ACHN (cell line): Measurements from ENCODE around the gene SSBP2.
"Not testable (repeated sequence)": the region's sequence is repeated elsewhere in the genome, so short reads cannot be mapped to it uniquely, and the experiment has no call there.

Experiments
- DNase-seq: peaks from one replicate; pipeline ENCODE4 v3.0.0-alpha.2; 2015
- in situ Hi-C: cut with HindIII; loops from 2 replicates; pipeline ENCODE4 v1.10.0; 2017; ENCODE audit warnings: low sequenced_read_pairs, low pct_ligation_motif_present, low pct_unique_long_range_greater_than_20kb

The SSBP2 gene

DNA sequence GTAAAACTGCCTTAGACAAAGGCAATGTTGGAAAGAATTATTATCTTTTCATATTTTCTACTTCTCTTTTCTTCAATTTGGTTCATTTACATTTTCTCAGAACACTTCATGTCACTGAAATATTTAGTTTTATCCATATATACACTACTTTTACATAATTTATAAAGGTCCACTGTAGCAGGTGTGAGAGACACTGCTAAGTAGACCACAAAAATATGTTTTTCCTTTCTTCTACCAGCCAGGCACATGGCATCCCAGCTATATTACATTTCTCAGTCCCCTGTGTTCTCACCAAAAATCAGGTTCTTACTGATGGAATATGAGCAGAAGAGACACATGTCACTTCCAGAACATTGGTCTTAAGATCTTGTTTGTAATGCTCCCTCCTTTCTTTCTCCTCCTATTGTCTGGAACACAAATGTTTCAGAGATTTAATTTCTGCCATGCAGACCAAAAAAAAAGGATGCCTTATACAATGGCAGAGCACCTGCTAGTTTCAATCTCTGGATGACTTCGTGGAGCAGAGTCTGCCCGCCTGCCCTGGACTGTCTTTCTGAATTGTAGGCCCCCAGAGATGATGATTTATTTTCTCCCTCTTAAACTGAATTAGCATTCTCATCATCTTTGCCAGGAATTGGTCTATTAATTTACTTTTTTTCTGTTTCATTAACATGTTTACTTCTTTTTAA lies 231.5 kb downstream of the SSBP2 start:
- in situ Hi-C loops, result no loop called here
- DNase-seq, result no peak

DNA sequence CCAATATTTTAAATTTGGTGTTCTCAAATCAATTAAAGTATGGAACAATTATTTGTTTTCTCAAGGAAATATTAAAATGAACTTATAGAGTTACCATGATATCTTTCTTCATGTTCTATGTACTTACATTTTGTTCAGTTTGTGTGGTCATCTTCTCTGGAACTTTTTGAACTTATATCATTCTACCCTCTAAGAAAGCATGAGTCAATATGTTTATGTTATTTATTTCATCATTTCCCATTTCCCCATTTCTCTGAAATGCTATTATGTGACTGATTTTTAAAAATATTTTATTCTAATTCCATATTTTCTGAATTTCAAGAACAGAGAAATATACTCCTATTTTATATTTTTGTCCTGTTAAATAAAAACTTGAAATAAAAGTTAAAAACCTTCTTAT lies 233.4 kb downstream of the SSBP2 start:
- DNase-seq, result no peak
- in situ Hi-C loops, result no loop called here

DNA sequence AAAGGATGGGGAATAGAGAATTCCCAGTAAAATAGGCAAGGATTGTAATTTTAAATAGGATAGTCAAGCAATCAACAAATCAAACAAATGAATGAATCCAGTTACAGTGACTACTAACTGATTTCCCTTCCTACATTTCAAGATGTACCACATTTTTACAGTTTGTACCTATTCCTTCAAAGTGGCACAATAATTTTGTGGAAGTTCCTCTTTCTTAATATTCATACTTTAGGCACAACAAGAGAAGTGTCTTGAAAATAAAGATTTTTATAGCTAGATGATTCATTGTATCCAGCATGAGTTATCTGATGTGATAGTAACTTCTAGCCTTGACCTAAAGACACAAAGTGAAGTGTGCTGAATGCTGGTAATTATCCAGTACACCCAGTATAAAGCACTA lies 234.8 kb downstream of the SSBP2 start:
- in situ Hi-C loops, result no loop called here
- DNase-seq, result no peak

DNA sequence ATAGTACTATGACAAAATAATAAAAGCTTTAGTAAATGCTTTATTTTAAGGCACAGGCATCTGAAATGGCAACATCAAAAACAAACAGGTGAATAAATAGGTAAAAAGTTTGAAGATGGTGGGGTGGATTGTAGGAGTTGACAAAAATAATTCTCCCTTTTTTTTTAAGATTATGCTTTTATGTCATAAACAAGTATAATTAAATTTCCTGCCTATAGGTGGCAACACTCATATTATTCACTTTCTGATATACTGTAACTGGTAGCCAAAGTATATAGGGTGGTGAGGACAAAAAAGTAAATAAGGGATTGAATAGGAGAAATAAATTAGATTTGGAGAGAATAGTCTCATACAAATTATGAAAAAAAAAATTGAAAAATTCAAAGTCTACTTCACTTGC lies 236.9 kb downstream of the SSBP2 start:
- peak; percentile 35 for DNase-seq
- in situ Hi-C loops, result no loop called here

DNA sequence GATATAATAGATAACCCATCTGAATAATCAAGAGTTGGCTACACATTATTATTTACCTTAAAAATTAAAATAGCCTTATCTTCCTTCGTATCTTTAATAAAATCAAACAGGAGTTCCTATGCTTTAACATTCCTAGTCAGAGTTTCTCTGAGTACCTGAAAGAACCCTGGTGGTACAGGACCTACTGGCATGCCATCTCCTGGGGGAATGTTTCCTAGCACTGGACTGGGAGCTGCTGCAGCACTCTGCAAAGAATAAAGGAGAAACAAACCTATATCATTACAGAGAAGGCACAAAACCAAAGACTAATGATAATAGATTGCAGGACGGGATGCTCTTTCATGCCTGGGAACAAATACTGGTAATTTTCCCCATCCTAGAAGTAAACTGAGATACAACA lies 237.4 kb downstream of the SSBP2 start:
- in situ Hi-C loops, result no loop called here
- no peak for DNase-seq

DNA sequence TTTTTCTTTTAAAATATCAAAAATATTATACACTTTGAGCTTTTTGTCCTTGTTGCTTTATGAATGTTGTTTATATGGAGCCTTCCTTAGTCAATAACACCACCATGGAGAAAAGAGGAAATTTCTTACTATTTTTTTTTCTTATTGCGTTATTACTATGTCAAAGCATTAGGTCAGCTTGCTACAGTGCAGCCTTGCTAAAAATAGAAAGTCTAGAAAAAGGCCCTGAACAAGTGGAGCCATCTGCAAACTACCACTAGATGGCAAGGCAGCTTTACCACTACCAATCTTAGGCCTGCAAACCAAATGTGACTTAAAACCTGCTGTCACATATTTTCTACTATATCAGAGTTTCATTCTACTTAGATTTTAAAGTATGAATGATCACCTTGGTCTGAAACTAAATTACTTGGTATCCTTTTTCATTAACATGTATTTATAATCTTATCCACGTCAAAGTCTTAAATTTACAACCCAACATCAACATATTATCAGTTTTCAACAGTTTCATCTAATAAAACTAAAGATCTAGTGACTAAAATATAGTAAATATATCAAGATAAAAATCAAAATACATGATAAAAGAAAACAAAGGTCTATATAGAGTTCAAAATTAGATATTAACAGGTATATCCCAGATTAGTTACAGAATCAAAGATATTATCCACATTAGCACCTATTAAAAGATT lies 243.9 kb downstream of the SSBP2 start:
- peak; percentile 83 for DNase-seq
- in situ Hi-C loops, result no loop called here

DNA sequence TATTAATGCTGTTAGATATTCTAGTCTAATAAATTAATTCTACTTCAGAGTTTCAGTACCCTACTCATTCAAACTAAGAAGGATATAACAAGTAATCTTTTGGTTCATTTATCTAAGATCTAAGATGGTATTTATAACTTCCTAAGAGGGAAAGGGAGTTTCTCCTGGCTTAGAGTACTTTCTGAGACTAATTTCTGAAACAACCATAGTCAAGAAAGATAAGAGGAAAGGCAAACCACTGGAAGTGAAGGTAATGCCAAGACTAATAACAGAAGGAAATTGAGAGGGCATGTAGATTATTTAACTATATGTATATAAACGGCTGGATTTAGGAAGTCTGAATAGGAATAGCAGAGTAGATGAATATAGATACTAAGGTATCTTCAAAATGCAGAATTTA lies 244.5 kb downstream of the SSBP2 start:
- no peak for DNase-seq
- in situ Hi-C loops, result no loop called here

DNA sequence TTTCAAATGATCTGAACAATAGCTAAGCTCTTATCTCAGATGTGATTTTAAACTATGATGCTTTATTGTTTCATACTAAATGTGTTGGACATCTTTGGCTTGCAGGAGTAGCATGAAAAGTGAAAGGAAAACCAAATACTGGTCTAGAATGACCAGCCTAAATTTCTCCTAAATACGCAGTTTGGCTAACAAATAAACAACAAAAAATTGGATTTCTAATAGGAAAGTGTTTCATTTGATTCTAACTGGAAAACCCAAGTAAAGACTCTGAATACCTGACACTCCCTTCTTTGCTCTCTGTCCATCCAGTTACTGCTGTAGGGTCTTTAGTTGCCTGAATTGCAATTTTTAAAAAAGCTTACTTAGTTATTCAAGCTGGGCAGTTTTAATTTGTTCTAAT lies 245.2 kb downstream of the SSBP2 start:
- no peak for DNase-seq
- in situ Hi-C loops, result no loop called here

DNA sequence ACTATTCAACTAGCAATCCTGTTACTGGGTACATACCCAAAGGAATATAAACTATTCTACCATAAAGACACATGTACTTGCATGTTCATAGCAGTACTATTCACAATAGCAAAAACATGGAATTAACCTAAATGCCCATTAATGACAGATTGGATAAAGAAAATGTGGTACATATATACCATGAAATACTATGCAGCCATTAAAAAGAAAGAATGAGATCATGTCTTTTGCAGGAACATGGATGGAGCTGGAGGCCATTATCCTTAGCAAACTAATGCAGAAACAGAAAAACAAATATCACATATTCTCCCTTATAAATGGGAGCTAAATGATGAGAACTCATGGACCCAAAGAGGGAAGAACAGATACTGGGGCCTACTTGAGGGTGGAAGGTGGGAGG lies 247.3 kb downstream of the SSBP2 start:
- in situ Hi-C loops, result not testable (repeated sequence)

DNA sequence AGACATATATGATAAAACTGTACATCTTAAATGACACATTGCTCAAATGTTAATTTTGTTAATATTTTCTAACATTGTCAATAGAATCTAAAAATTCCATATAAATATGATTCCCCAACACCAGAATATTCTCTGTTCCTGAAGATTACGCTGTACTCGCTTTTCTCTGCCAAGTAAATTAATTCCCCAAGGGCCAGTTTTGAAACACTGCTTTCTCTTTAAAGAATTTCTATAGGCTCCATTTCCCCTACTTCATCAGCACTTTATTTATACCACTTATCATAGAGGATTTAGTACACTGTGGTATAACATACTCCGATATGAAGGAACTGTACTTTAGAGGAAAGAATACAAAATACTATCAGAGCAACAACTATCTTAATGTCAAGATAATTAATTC lies 255.6 kb downstream of the SSBP2 start:
- in situ Hi-C loops, result no loop called here
- no peak for DNase-seq

More for the DNA sequence above, 247.3 kb downstream of the SSBP2 start:
- DNase-seq, result not testable (repeated sequence)

DNA sequence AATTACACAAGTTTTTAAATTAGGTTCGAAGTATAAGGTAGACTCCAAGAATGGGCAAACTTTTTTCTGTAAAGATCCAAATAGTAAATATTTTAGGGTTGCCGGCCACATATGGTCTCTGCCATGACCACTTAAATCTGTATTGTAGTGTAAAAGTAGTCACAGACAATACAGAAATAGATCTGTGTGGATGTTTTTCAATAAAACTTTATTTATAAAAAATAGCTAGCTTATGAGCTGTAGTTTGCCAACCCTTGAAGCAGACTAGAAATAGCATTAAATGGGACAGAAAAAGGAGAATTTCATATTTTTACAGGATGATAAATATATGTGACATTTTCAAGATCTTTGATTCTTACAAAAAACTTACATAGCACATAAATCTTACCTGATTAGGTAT lies 262.0 kb downstream of the SSBP2 start:
- in situ Hi-C loops, result no loop called here
- DNase-seq, result no peak

DNA sequence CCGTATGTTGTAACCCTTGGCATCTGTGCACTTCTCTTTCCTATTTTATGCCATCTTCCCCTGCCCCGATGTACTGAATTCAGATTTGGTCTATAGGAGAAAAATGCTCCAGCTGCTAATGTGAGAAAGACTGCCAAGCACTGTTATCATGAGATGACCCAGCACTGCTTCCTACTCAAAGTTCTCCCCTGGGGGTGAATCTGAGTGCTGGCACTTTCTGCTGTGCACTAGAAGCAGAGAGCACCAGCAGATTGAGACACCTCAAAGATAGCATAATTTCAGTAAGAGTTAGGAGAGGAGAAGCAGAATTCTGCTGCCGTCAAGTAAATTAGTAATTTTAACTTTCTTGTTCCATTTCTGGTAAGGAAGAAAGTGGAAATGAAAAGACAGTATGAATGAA lies 264.2 kb downstream of the SSBP2 start:
- in situ Hi-C loops, result no loop called here
- no peak for DNase-seq

DNA sequence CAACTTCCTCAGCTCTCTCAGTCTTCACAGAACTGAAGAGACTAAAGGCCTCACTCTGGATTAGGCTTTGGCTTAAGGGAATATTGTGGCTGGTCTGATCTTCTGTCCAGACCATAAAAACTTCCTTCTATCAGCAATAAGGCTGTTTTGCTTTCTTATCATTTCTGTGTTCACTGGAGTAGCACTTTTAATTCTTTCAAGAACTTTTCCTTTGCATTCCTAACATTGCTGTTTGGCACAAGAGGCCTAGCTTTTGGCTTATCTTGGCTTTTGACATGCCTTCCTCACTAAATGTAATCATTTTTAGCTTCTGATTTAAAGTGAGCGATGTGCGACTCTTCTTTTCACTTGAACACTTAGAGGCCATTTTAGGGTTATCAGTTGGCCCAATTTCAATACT lies 268.3 kb downstream of the SSBP2 start:
- DNase-seq, result no peak
- in situ Hi-C loops, result no loop called here

DNA sequence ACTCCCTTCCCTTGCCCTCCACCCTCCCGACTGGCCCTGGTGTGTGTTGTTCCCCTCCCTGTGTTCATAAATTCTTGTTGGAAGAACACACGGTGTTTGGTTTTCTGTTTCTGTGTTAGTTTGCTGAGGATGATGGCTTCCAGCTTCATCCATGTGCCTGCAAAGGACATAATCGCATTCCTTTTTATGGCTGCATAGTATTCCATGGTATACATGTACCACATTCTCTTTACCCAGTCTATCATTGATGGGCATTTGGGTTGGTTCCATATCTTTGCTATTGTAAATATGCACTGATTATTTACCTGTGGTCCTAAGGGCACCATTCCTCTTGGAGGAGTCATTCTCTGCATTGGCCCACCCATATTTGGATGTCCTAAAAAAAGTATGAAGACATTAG lies 277.5 kb downstream of the SSBP2 start:
- DNase-seq, result not testable (repeated sequence)

DNA sequence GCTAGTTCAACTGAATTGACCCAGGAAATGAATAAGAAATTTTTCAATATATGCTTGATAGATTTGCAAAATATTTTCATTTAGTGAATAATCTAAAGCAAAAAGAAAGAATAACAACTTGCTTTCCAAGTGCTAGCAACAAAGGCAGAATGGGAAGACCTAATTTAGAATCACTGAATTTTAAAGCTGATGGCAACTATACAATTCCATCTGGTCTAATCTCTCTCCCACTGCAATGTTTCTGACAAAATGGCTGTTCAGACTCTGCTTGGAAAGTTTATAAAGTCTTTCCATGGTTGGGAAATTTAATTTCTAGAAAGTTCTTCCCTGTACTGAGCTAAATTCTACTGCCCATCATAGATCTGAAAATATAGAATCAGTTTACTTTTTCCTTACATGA lies 281.2 kb downstream of the SSBP2 start:
- DNase-seq, result no peak
- in situ Hi-C loops, result no loop called here

More for the DNA sequence above, 277.5 kb downstream of the SSBP2 start:
- in situ Hi-C loops, result not testable (repeated sequence)

DNA sequence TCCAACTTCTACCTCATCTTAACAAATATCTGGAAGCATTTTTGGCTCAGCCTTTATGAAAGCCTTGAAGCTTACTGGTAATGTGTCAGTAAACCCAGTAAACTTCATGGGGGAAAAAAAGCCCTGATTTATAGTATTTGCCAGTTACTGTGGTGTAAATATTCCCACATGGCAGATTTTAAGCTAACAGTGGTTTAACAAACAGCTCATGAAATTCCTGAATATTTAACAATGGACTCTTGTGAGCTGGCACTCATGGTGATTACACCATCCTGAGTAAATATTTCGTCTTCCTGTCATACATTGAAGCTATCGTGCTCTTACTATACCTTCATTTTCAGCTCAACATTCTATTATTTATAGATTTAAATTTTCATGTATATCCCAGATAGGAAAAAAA lies 300.0 kb downstream of the SSBP2 start:
- in situ Hi-C loops, result no loop called here
- no peak for DNase-seq

DNA sequence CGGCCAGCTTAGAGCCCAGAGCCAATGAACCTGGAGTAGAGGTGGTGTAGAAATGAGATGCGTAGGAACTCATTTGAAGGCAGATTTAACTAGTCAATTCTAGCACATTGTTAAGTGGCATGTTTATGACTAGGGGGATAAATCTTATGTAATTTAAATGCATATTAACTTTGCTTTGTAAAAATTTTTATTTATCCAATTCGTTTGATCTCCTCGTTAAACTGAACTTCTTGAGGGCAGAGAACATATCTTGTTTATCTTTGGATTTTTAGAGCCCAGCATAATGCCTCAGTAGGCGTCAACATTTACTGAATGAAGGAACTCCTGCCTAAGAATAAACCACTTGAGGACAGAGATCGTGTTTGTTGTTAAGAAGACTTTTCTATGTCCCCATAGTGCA lies 315.9 kb downstream of the SSBP2 start:
- DNase-seq, result no peak
- in situ Hi-C loops, result no loop called here

DNA sequence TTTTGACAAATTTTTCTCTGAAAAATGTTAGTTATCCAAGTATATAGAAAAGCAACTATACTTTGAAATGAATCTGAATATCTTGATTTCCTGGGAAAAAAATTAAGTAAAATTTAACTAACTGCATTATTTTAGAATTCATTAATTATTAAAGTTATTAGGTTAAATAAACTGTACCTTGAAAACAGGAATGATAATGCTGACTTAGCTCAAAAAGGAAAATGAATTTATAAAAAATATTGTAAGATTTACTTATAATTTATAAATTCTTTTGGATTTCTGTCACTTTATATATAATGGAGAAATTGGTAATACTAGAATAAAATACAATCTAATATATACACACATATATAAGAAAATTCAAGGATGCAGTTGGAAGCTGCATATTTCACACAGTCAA lies 320.9 kb downstream of the SSBP2 start:
- in situ Hi-C loops, result no loop called here
- no peak for DNase-seq

DNA sequence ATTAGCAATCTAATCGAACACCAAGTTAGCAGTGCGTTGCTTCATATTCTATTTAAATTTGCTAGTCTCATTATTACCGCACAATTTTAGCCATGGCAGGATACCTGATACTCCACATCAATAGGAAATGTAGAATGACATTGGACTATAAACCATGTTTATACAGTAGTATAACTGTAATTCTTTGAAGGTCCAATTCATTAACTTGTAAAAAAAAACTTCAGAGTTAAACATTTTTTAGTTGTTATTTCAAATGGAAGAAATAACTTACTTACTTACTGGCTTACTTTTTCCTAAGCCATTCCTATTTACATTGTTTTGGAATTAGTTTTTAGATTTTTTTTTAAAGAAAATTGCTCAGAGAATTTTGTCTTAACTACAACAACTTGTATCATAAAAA lies 321.5 kb downstream of the SSBP2 start:
- no peak for DNase-seq
- in situ Hi-C loops, result no loop called here

DNA sequence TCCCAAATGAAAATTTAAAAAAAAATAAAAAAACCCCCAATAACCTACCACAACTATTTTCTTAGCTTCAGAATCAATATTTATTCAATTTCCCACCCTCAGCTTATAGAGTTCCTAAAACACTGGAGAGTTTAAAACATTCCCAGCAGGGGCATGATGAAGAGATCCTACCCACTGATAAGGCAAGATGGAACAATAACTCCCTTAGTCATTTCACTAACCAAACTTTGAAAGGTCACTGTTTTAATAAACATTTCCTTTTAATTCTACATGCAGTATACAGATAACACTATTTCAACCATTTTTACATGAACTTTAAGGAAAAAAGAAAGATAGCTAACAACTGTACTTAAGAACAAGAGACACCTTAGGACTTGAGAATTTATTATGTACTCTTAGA lies 322.0 kb downstream of the SSBP2 start:
- DNase-seq, result no peak
- in situ Hi-C loops, result no loop called here
